ENCODE measurements around the gene MMRN1.

Gene MMRN1

GRCh38 chr4:89994176-89994873 is 99.7 kb downstream of the MMRN1 start:
- DNase-seq (ENCODE audit: low read depth, low spot score): no peak
- no peak for TF ChIP-seq CTCF (IDR thresholded peaks at IDR 0.05; ENCODE audit: low read depth, low read length)
- in situ Hi-C loops (cut with HindIII; ENCODE audit: low sequenced_read_pairs): no loop called here
- H3K4me3 ChIP-seq (ENCODE audit: low read depth, low read length): no peak overlapping the region

GRCh38 chr4:89995006-89995405 is 100.4 kb downstream of the MMRN1 start:
- no peak for DNase-seq (ENCODE audit: low read depth, low spot score)
- no peak overlapping the region for H3K4me3 ChIP-seq (ENCODE audit: low read depth, low read length)
- in situ Hi-C loops (cut with HindIII; ENCODE audit: low sequenced_read_pairs): no loop called here
- no peak for TF ChIP-seq CTCF (IDR thresholded peaks at IDR 0.05; ENCODE audit: low read depth, low read length)

- H3K4me3 ChIP-seq (ENCODE audit: low read depth, low read length): no peak overlapping the region
- TF ChIP-seq CTCF (IDR thresholded peaks at IDR 0.05; ENCODE audit: low read depth, low read length): no peak
- in situ Hi-C loops (cut with HindIII; ENCODE audit: low sequenced_read_pairs): no loop called here
- DNase-seq (ENCODE audit: low read depth, low spot score): no peak
These were observed 101.2 kb downstream of the MMRN1 start for GRCh38 chr4:89995814-89996213.

- in situ Hi-C loops (cut with HindIII; ENCODE audit: low sequenced_read_pairs): no loop called here
- H3K4me3 ChIP-seq (ENCODE audit: low read depth, low read length): no peak overlapping the region
- TF ChIP-seq CTCF (IDR thresholded peaks at IDR 0.05; ENCODE audit: low read depth, low read length): no peak
- no peak for DNase-seq (ENCODE audit: low read depth, low spot score)
These were observed 102.6 kb downstream of the MMRN1 start for GRCh38 chr4:89997171-89997704.

GRCh38 chr4:89998469-89999011 is 103.9 kb downstream of the MMRN1 start:
- in situ Hi-C loops (cut with HindIII; ENCODE audit: low sequenced_read_pairs): no loop called here
- no peak for TF ChIP-seq CTCF (IDR thresholded peaks at IDR 0.05; ENCODE audit: low read depth, low read length)
- DNase-seq (ENCODE audit: low read depth, low spot score): no peak
- no peak overlapping the region for H3K4me3 ChIP-seq (ENCODE audit: low read depth, low read length)

GRCh38 chr4:90001023-90001422 is 106.4 kb downstream of the MMRN1 start:
- in situ Hi-C loops (cut with HindIII; ENCODE audit: low sequenced_read_pairs): no loop called here
- no peak for DNase-seq (ENCODE audit: low read depth, low spot score)
- H3K4me3 ChIP-seq (ENCODE audit: low read depth, low read length): no peak overlapping the region
- no peak for TF ChIP-seq CTCF (IDR thresholded peaks at IDR 0.05; ENCODE audit: low read depth, low read length)
